Panc1 (cell line): ENCODE results near the gene DCC.

Experiments
- POLR2AphosphoS5 ChIP-seq: IDR thresholded peaks from 2 replicates; pipeline ENCODE4 v1.6.1; 2012; ENCODE audit warnings: mild to moderate bottlenecking, low read depth, low read length, moderate library complexity
- SIN3A ChIP-seq: IDR thresholded peaks from 2 replicates; pipeline ENCODE4 v1.6.1; 2012; ENCODE audit warnings: low read depth, mild to moderate bottlenecking, low read length, moderate library complexity, borderline replicate concordance; ENCODE audit not compliant: insufficient read depth
- TCF7L2 ChIP-seq: IDR thresholded peaks from 2 replicates; pipeline ENCODE4 v1.6.1; 2011; ENCODE audit warnings: mild to moderate bottlenecking, low read depth, low read length, inconsistent platforms
- TF ChIP-seq, protein P1 (sequence below): fragments of 450-650 bp; IDR thresholded peaks from 2 replicates; pipeline ENCODE4 v1.5.1; 2017; ENCODE audit warnings: mild to moderate bottlenecking
- TF ChIP-seq, protein P2 (sequence below), 2 experiments: IDR thresholded peaks; 2 replicates each; pipeline ENCODE4 v1.6.1; 2011 to 2012; ENCODE audit warnings: low read depth in 2 of 2, control low read depth in 1 of 2, low read length in 1 of 2, mild to moderate bottlenecking in 1 of 2, moderate library complexity in 1 of 2; ENCODE audit not compliant: insufficient read depth in 1 of 2

DNA sequence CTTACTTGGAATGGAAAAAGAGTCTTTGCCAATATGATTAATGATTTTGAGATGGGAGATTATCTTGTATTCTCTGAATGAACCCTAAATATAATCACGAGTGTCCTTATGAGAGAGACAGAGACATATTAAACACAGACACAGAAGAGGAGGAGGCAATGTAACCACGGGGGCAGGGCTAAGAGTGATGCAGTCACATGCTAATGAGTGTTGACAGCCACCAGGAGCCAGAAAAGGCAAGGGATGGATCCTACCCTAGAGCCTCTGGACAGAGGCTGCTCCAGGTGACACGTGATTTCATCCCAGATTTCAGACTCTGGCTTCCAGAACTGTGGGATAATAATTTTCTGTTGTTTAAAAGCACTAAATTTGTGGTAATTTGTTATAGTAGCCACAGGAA, 1204.9 kb downstream of the DCC start:
- TF ChIP-seq, protein P1, sequence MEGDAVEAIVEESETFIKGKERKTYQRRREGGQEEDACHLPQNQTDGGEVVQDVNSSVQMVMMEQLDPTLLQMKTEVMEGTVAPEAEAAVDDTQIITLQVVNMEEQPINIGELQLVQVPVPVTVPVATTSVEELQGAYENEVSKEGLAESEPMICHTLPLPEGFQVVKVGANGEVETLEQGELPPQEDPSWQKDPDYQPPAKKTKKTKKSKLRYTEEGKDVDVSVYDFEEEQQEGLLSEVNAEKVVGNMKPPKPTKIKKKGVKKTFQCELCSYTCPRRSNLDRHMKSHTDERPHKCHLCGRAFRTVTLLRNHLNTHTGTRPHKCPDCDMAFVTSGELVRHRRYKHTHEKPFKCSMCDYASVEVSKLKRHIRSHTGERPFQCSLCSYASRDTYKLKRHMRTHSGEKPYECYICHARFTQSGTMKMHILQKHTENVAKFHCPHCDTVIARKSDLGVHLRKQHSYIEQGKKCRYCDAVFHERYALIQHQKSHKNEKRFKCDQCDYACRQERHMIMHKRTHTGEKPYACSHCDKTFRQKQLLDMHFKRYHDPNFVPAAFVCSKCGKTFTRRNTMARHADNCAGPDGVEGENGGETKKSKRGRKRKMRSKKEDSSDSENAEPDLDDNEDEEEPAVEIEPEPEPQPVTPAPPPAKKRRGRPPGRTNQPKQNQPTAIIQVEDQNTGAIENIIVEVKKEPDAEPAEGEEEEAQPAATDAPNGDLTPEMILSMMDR = no peak
- TF ChIP-seq, protein P2, sequence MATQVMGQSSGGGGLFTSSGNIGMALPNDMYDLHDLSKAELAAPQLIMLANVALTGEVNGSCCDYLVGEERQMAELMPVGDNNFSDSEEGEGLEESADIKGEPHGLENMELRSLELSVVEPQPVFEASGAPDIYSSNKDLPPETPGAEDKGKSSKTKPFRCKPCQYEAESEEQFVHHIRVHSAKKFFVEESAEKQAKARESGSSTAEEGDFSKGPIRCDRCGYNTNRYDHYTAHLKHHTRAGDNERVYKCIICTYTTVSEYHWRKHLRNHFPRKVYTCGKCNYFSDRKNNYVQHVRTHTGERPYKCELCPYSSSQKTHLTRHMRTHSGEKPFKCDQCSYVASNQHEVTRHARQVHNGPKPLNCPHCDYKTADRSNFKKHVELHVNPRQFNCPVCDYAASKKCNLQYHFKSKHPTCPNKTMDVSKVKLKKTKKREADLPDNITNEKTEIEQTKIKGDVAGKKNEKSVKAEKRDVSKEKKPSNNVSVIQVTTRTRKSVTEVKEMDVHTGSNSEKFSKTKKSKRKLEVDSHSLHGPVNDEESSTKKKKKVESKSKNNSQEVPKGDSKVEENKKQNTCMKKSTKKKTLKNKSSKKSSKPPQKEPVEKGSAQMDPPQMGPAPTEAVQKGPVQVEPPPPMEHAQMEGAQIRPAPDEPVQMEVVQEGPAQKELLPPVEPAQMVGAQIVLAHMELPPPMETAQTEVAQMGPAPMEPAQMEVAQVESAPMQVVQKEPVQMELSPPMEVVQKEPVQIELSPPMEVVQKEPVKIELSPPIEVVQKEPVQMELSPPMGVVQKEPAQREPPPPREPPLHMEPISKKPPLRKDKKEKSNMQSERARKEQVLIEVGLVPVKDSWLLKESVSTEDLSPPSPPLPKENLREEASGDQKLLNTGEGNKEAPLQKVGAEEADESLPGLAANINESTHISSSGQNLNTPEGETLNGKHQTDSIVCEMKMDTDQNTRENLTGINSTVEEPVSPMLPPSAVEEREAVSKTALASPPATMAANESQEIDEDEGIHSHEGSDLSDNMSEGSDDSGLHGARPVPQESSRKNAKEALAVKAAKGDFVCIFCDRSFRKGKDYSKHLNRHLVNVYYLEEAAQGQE (IDR thresholded peaks at IDR 0.05; ENCODE audit: insufficient read depth in 1 of 2, low read depth in 2 of 2, low read length in 1 of 2) = no peak
- TF ChIP-seq TCF7L2 (no peak), POLR2AphosphoS5 (no peak), SIN3A (no peak)
